Measurements from ENCODE around the gene RXRB.

RXRB gene

DNA sequence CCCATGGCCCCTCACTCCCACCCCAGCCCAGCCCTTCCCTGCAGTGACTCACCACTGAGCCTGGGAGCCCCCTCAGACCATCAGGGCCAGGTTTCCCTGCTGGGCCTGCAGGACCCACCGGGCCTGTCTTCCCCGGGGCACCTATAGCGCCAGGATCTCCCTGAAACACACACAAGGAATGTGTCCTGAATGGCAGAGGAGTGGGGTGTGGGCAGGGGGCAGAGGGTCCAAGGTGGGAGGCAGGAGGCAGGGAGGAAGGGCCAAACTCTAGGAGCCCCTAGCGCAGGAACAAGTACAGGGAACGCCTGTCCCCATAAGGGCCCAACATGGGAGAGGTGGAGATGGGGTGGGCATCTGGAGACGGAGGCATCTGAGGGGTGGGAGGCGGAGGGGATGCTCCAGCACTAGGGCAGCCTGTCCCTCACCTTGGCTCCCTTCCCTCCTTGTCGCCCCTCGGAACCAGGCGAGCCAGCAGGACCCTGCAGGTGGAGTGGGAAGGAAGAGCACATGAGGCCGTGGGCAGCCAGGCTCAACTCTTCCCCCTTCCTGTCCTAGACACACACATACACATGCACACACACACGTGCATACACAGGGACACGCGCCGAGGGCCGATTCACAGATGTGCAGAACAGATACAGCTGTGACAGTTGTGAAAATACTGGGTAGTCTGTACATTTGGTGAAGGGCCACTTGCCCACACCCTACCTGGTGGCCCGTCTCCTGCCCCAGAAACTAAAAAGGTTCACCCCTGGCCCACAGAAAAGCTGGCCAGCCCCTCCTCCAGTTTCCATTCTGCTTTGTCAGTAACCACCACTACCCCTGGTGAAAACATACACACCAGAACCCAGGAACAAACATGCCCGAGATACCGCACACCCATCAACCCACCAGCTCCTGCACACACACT is 32.8 kb downstream of the RXRB start:
- TF ChIP-seq ZNF565 (CRISPR knock-in tag; conservative IDR thresholded peaks at IDR 0.05; ENCODE audit: low read depth) (no peak), PPARA (CRISPR knock-in tag; IDR thresholded peaks at IDR 0.05; ENCODE audit: borderline replicate concordance) (no peak), ZFP3 (CRISPR knock-in tag; IDR thresholded peaks at IDR 0.05) (no peak), ZFP30 (CRISPR knock-in tag; IDR thresholded peaks at IDR 0.05) (no peak), TOX (CRISPR knock-in tag; IDR thresholded peaks at IDR 0.05; ENCODE audit: borderline replicate concordance) (no peak), SNAI2 (CRISPR knock-in tag; IDR thresholded peaks at IDR 0.05) (no peak)
- TF ChIP-seq, protein P1, sequence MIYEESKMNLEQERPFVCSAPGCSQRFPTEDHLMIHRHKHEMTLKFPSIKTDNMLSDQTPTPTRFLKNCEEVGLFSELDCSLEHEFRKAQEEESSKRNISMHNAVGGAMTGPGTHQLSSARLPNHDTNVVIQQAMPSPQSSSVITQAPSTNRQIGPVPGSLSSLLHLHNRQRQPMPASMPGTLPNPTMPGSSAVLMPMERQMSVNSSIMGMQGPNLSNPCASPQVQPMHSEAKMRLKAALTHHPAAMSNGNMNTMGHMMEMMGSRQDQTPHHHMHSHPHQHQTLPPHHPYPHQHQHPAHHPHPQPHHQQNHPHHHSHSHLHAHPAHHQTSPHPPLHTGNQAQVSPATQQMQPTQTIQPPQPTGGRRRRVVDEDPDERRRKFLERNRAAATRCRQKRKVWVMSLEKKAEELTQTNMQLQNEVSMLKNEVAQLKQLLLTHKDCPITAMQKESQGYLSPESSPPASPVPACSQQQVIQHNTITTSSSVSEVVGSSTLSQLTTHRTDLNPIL (CRISPR knock-in tag; IDR thresholded peaks at IDR 0.05; ENCODE audit: low read depth): no peak
- no peak for ATAC-seq

GRCh38 chr6:33166811-33167210 is 33.7 kb downstream of the RXRB start:
- TF ChIP-seq ESRRG (CRISPR knock-in tag; IDR thresholded peaks at IDR 0.05) (no peak), BACH2 (CRISPR knock-in tag; IDR thresholded peaks at IDR 0.05; ENCODE audit: borderline replicate concordance) (no peak), ZFP30 (CRISPR knock-in tag; IDR thresholded peaks at IDR 0.05) (no peak), SNAI2 (CRISPR knock-in tag; IDR thresholded peaks at IDR 0.05) (no peak), ZNF8 (CRISPR knock-in tag; IDR thresholded peaks at IDR 0.05) (no peak), ZNF70 (CRISPR knock-in tag; IDR thresholded peaks at IDR 0.05) (no peak), OSR1 (CRISPR knock-in tag; IDR thresholded peaks at IDR 0.05) (no peak), PPARA (CRISPR knock-in tag; IDR thresholded peaks at IDR 0.05; ENCODE audit: borderline replicate concordance) (no peak), TSHZ2 (CRISPR knock-in tag; IDR thresholded peaks at IDR 0.05) (no peak), RARB (CRISPR knock-in tag; IDR thresholded peaks at IDR 0.05) (no peak), ISL1 (CRISPR knock-in tag; IDR thresholded peaks at IDR 0.05) (no peak), TCF4 (CRISPR knock-in tag; IDR thresholded peaks at IDR 0.05; ENCODE audit: borderline replicate concordance) (no peak)
- TF ChIP-seq, protein P2, sequence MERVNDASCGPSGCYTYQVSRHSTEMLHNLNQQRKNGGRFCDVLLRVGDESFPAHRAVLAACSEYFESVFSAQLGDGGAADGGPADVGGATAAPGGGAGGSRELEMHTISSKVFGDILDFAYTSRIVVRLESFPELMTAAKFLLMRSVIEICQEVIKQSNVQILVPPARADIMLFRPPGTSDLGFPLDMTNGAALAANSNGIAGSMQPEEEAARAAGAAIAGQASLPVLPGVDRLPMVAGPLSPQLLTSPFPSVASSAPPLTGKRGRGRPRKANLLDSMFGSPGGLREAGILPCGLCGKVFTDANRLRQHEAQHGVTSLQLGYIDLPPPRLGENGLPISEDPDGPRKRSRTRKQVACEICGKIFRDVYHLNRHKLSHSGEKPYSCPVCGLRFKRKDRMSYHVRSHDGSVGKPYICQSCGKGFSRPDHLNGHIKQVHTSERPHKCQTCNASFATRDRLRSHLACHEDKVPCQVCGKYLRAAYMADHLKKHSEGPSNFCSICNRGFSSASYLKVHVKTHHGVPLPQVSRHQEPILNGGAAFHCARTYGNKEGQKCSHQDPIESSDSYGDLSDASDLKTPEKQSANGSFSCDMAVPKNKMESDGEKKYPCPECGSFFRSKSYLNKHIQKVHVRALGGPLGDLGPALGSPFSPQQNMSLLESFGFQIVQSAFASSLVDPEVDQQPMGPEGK (CRISPR knock-in tag; IDR thresholded peaks at IDR 0.05; ENCODE audit: borderline replicate concordance): no peak
- TF ChIP-seq, protein P3, sequence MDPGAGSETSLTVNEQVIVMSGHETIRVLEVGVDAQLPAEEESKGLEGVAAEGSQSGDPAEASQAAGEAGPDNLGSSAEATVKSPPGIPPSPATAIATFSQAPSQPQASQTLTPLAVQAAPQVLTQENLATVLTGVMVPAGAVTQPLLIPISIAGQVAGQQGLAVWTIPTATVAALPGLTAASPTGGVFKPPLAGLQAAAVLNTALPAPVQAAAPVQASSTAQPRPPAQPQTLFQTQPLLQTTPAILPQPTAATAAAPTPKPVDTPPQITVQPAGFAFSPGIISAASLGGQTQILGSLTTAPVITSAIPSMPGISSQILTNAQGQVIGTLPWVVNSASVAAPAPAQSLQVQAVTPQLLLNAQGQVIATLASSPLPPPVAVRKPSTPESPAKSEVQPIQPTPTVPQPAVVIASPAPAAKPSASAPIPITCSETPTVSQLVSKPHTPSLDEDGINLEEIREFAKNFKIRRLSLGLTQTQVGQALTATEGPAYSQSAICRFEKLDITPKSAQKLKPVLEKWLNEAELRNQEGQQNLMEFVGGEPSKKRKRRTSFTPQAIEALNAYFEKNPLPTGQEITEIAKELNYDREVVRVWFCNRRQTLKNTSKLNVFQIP (CRISPR knock-in tag; IDR thresholded peaks at IDR 0.05; ENCODE audit: borderline replicate concordance, low read depth): no peak

GRCh38 chr6:33166363-33166762 is 34.1 kb downstream of the RXRB start:
- no peak for ATAC-seq
- TF ChIP-seq GLIS3 (CRISPR knock-in tag; IDR thresholded peaks at IDR 0.05) (no peak), OSR1 (CRISPR knock-in tag; IDR thresholded peaks at IDR 0.05) (no peak), ISL1 (CRISPR knock-in tag; IDR thresholded peaks at IDR 0.05) (no peak), ESRRG (CRISPR knock-in tag; IDR thresholded peaks at IDR 0.05) (no peak), ARNTL (CRISPR knock-in tag; IDR thresholded peaks at IDR 0.05; ENCODE audit: borderline replicate concordance, low read depth) (no peak), BACH2 (CRISPR knock-in tag; IDR thresholded peaks at IDR 0.05; ENCODE audit: borderline replicate concordance) (no peak), ZNF70 (CRISPR knock-in tag; IDR thresholded peaks at IDR 0.05) (no peak), TOX (CRISPR knock-in tag; IDR thresholded peaks at IDR 0.05; ENCODE audit: borderline replicate concordance) (no peak), RARB (CRISPR knock-in tag; IDR thresholded peaks at IDR 0.05) (no peak), CSDC2 (CRISPR knock-in tag; IDR thresholded peaks at IDR 0.05) (no peak), TCF4 (CRISPR knock-in tag; IDR thresholded peaks at IDR 0.05; ENCODE audit: borderline replicate concordance) (no peak)
- TF ChIP-seq, protein P2 (CRISPR knock-in tag; IDR thresholded peaks at IDR 0.05; ENCODE audit: borderline replicate concordance): no peak
- TF ChIP-seq, protein P4, sequence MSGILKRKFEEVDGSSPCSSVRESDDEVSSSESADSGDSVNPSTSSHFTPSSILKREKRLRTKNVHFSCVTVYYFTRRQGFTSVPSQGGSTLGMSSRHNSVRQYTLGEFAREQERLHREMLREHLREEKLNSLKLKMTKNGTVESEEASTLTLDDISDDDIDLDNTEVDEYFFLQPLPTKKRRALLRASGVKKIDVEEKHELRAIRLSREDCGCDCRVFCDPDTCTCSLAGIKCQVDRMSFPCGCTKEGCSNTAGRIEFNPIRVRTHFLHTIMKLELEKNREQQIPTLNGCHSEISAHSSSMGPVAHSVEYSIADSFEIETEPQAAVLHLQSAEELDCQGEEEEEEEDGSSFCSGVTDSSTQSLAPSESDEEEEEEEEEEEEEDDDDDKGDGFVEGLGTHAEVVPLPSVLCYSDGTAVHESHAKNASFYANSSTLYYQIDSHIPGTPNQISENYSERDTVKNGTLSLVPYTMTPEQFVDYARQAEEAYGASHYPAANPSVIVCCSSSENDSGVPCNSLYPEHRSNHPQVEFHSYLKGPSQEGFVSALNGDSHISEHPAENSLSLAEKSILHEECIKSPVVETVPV (CRISPR knock-in tag; IDR thresholded peaks at IDR 0.05): no peak
- TF ChIP-seq, protein P1 (CRISPR knock-in tag; IDR thresholded peaks at IDR 0.05; ENCODE audit: low read depth): no peak

More at GRCh38 chr6:33166811-33167210, 33.7 kb downstream of the RXRB start:
- ATAC-seq: no peak

All from SK-N-SH treated with all-trans-retinoic acid at 6 μM for 48 hours (cell line).